Measurements from ENCODE around the gene WBP2. TPM values are rescaled to one million over a fixed set of nuclear protein-coding genes. Genes with fewer than 3 reads are reported as not detected.

Gene WBP2
- total and polyA plus RNA-seq, 2 of the 13 experiments (the other 11 are each of a cell fraction or from before 2014, with no cell fraction given), result 29.2 to 29.5 TPM

DNA sequence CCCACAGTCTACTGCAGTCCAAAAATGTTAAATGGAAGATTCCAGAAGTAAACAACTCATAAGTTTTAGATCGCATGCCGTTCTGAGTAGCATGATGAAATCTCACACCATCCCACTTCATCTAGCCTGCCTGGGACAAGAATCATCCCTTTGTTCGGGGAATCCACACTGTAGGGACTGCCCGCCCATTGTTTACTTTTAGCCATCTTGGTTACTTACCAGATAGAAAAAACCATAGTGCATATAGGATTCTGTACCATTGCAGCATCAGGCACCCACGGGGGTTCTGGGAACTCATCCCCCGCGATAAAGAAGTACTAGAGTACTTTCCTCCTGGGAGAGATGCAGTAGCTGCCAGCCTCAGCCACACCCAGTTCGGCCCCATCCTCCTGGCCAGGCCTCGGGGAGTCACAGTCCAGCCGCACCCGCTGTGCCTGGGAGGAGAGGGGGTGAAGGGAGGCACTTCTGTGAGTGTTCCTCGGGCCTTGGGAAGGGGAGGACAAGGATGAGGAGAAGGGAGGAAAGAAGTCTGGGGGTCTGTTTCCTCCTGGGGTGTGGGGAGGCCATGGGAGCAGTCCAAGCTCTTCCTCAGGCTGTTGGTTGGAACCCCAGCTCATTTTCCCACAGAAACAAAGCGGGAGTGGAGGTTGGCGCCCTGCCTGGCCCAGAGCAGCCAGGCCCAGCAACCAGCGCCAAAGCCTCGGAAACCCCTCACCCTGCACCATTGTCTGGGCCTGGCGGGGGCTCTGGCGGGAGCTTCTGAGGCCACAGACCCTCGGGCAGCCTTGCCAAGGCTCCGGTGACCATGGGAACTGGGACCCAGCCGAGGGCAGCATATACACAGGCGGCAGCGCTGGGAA is 14.4 kb upstream of the WBP2 start (continued):
- TF ChIP-seq, protein P1, sequence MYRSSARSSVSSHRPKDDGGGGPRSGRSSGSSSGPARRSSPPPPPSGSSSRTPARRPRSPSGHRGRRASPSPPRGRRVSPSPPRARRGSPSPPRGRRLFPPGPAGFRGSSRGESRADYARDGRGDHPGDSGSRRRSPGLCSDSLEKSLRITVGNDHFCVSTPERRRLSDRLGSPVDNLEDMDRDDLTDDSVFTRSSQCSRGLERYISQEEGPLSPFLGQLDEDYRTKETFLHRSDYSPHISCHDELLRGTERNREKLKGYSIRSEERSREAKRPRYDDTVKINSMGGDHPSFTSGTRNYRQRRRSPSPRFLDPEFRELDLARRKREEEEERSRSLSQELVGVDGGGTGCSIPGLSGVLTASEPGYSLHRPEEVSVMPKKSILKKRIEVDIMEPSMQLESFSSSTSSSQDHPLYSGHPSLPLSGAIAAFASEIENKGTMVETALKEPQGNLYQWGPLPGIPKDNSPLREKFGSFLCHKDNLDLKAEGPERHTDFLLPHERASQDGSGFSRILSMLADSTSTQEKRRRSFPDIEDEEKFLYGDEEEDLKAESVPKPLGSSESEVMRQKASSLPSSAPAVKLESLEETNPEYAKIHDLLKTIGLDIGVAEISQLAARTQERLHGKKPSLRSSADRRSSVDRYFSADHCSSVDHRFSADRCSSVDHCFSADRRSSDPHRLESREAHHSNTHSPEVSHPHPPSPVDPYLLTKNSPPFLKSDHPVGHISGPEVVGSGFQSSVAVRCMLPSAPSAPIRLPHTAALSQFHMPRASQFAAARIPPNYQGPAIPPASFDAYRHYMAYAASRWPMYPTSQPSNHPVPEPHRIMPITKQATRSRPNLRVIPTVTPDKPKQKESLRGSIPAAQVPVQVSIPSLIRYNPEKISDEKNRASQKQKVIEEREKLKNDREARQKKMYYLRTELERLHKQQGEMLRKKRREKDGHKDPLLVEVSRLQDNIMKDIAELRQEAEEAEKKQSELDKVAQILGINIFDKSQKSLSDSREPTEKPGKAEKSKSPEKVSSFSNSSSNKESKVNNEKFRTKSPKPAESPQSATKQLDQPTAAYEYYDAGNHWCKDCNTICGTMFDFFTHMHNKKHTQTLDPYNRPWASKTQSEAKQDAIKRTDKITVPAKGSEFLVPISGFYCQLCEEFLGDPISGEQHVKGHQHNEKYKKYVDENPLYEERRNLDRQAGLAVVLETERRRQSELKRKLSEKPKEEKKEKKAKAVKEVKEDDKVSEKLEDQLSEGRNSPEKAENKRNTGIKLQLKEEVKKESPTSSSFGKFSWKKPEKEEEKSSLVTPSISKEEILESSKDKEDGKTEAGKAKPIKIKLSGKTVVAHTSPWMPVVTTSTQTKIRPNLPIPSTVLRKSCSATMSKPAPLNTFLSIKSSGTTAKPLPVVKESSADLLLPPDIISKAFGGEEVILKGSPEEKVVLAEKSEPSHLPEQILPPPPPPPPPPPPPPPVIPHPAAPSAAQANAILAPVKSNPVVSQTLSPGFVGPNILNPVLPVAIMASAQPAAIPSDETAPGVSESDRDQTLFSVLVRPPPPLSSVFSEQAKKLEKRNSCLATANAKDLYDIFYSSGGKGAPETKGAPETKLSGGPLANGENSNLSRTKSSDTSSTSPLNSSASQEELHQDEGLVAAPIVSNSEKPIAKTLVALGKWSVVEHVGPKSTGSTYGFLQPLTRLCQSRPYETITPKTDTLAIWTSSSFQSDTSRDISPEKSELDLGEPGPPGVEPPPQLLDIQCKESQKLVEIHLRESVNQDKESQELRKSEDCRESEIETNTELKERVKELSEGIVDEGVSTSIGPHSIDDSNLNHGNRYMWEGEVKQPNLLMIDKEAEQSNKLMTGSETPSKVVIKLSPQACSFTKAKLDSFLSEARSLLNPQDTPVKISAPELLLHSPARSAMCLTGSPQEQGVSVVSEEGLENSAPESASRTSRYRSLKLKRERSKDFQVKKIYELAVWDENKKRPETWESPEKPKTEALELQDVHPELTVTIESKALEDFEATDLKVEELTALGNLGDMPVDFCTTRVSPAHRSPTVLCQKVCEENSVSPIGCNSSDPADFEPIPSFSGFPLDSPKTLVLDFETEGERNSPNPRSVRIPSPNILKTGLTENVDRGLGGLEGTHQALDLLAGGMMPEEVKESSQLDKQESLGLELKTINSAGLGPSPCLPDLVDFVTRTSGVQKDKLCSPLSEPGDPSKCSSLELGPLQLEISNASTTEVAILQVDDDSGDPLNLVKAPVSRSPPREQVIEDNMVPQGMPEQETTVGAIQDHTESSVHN (CRISPR knock-in tag; IDR thresholded peaks at IDR 0.05), result 0 out of 2 replicates have a peak, but pooled peaks have one; percentile 47
- TF ChIP-seq, protein P2, sequence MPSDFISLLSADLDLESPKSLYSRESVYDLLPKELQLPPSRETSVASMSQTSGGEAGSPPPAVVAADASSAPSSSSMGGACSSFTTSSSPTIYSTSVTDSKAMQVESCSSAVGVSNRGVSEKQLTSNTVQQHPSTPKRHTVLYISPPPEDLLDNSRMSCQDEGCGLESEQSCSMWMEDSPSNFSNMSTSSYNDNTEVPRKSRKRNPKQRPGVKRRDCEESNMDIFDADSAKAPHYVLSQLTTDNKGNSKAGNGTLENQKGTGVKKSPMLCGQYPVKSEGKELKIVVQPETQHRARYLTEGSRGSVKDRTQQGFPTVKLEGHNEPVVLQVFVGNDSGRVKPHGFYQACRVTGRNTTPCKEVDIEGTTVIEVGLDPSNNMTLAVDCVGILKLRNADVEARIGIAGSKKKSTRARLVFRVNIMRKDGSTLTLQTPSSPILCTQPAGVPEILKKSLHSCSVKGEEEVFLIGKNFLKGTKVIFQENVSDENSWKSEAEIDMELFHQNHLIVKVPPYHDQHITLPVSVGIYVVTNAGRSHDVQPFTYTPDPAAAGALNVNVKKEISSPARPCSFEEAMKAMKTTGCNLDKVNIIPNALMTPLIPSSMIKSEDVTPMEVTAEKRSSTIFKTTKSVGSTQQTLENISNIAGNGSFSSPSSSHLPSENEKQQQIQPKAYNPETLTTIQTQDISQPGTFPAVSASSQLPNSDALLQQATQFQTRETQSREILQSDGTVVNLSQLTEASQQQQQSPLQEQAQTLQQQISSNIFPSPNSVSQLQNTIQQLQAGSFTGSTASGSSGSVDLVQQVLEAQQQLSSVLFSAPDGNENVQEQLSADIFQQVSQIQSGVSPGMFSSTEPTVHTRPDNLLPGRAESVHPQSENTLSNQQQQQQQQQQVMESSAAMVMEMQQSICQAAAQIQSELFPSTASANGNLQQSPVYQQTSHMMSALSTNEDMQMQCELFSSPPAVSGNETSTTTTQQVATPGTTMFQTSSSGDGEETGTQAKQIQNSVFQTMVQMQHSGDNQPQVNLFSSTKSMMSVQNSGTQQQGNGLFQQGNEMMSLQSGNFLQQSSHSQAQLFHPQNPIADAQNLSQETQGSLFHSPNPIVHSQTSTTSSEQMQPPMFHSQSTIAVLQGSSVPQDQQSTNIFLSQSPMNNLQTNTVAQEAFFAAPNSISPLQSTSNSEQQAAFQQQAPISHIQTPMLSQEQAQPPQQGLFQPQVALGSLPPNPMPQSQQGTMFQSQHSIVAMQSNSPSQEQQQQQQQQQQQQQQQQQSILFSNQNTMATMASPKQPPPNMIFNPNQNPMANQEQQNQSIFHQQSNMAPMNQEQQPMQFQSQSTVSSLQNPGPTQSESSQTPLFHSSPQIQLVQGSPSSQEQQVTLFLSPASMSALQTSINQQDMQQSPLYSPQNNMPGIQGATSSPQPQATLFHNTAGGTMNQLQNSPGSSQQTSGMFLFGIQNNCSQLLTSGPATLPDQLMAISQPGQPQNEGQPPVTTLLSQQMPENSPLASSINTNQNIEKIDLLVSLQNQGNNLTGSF (CRISPR knock-in tag; IDR thresholded peaks at IDR 0.05), result no peak
- TF ChIP-seq ZNF577 (CRISPR knock-in tag; IDR thresholded peaks at IDR 0.05; ENCODE audit: borderline replicate concordance, low read depth), result 0 out of 2 replicates have a peak, but pooled peaks have one; percentile 73
- TF ChIP-seq, protein P3, sequence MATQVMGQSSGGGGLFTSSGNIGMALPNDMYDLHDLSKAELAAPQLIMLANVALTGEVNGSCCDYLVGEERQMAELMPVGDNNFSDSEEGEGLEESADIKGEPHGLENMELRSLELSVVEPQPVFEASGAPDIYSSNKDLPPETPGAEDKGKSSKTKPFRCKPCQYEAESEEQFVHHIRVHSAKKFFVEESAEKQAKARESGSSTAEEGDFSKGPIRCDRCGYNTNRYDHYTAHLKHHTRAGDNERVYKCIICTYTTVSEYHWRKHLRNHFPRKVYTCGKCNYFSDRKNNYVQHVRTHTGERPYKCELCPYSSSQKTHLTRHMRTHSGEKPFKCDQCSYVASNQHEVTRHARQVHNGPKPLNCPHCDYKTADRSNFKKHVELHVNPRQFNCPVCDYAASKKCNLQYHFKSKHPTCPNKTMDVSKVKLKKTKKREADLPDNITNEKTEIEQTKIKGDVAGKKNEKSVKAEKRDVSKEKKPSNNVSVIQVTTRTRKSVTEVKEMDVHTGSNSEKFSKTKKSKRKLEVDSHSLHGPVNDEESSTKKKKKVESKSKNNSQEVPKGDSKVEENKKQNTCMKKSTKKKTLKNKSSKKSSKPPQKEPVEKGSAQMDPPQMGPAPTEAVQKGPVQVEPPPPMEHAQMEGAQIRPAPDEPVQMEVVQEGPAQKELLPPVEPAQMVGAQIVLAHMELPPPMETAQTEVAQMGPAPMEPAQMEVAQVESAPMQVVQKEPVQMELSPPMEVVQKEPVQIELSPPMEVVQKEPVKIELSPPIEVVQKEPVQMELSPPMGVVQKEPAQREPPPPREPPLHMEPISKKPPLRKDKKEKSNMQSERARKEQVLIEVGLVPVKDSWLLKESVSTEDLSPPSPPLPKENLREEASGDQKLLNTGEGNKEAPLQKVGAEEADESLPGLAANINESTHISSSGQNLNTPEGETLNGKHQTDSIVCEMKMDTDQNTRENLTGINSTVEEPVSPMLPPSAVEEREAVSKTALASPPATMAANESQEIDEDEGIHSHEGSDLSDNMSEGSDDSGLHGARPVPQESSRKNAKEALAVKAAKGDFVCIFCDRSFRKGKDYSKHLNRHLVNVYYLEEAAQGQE (IDR thresholded peaks at IDR 0.05; ENCODE audit: borderline replicate concordance in 1 of 2, low read depth in 1 of 2, low read length in 2 of 2), result peak in 1 of 2 experiments; percentile 60; a peak in 1 of 4 replicates
- peak in 1 of 2 experiments; percentile 49; a peak in 1 of 4 replicates for TF ChIP-seq NR2F1 (CRISPR knock-in tag; IDR thresholded peaks at IDR 0.05)
- TF ChIP-seq, protein P4, sequence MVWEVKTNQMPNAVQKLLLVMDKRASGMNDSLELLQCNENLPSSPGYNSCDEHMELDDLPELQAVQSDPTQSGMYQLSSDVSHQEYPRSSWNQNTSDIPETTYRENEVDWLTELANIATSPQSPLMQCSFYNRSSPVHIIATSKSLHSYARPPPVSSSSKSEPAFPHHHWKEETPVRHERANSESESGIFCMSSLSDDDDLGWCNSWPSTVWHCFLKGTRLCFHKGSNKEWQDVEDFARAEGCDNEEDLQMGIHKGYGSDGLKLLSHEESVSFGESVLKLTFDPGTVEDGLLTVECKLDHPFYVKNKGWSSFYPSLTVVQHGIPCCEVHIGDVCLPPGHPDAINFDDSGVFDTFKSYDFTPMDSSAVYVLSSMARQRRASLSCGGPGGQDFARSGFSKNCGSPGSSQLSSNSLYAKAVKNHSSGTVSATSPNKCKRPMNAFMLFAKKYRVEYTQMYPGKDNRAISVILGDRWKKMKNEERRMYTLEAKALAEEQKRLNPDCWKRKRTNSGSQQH (CRISPR knock-in tag; IDR thresholded peaks at IDR 0.05; ENCODE audit: low read depth), result 0 out of 2 replicates have a peak, but pooled peaks have one; percentile 14
- no peak for TF ChIP-seq MBD4 (IDR thresholded peaks at IDR 0.05; ENCODE audit: borderline replicate concordance, low read length)

Data from HepG2 (cell line).